ENCODE measurements around the gene PDSS2. TPM values are rescaled to one million over a fixed set of nuclear protein-coding genes. Genes with fewer than 3 reads are reported as not detected.

The PDSS2 gene
- total RNA-seq, 1 donor from 2014 or later: 6.5 TPM

DNA sequence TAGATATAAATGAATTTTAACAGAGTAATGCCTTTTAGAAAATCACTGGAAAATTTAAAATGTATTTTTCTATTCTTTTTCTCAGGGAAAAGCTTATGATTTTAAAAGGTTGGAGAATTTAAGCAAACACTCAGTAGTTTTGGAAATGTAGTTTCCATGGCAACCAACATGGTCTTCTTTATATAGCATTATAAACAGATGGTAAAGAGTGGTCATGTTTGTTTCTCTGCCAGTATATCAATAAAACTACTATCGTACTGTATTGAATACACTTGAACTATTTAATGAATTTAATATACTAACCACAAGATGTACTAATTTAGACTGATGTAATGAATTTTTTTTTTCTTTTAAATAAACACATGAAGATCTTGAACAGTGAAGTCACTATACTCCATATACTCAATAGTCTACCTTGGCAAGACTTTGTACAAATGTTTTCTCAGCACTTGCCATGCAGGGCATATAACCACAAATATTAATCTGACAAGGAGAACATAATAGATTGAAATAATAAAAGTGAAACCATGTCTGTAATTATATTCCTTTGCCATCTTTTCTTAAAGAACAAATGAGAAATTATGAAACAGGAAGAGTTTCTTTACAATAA is 105.5 kb downstream of the PDSS2 start:
- peaks cover 2% of the 10 kb centered on the region for H3K4me1 Mint-ChIP-seq (ENCODE audit: low read depth, unreplicated experiment)
- no peak overlapping the region for H3K4me3 Mint-ChIP-seq (ENCODE audit: unreplicated experiment)
- DNase-seq: no peak
- H3K9me3 Mint-ChIP-seq (ENCODE audit: unreplicated experiment): no peaks in the 10 kb centered on the region
- TF ChIP-seq, protein P1, sequence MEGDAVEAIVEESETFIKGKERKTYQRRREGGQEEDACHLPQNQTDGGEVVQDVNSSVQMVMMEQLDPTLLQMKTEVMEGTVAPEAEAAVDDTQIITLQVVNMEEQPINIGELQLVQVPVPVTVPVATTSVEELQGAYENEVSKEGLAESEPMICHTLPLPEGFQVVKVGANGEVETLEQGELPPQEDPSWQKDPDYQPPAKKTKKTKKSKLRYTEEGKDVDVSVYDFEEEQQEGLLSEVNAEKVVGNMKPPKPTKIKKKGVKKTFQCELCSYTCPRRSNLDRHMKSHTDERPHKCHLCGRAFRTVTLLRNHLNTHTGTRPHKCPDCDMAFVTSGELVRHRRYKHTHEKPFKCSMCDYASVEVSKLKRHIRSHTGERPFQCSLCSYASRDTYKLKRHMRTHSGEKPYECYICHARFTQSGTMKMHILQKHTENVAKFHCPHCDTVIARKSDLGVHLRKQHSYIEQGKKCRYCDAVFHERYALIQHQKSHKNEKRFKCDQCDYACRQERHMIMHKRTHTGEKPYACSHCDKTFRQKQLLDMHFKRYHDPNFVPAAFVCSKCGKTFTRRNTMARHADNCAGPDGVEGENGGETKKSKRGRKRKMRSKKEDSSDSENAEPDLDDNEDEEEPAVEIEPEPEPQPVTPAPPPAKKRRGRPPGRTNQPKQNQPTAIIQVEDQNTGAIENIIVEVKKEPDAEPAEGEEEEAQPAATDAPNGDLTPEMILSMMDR (IDR thresholded peaks at IDR 0.05; ENCODE audit: partially characterized antibody, unreplicated experiment): no peak
- H3K36me3 Mint-ChIP-seq (ENCODE audit: unreplicated experiment): no peaks in the 10 kb centered on the region
- no peaks in the 10 kb centered on the region for H3K27me3 Mint-ChIP-seq (ENCODE audit: unreplicated experiment)
- H3K27ac Mint-ChIP-seq (ENCODE audit: unreplicated experiment): no peak overlapping the region

- Mint-ChIP-seq H3K36me3 (ENCODE audit: unreplicated experiment) (no peaks in the 10 kb centered on the region), H3K27me3 (ENCODE audit: unreplicated experiment) (no peaks in the 10 kb centered on the region), H3K4me3 (ENCODE audit: unreplicated experiment) (no peak overlapping the region), H3K27ac (ENCODE audit: unreplicated experiment) (no peak overlapping the region), H3K4me1 (ENCODE audit: low read depth, unreplicated experiment) (peaks cover 4% of the 10 kb centered on the region), H3K9me3 (ENCODE audit: unreplicated experiment) (no peaks in the 10 kb centered on the region)
- TF ChIP-seq, protein P1 (IDR thresholded peaks at IDR 0.05; ENCODE audit: partially characterized antibody, unreplicated experiment): no peak
- no peak for DNase-seq
These were observed 111.1 kb downstream of the PDSS2 start for GRCh38 chr6:107348224-107348623.

DNA sequence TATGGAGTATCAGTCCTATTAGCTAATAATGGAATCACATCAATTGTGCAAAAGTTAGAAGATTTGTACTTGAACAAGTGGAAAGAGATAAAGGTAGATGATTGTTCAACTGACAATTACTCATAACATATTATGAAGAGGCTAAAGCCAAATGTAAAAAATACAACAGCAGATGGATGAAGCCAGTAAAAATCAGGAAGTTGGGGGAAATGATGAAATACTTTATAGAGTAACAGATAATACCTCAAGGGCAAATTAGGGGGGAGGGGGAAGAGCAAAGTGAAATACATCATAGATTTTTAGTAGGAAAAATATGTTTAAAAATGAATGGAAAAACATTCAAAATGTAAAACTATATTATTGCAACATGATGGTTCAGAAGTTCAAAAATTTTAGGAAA is 114.0 kb downstream of the PDSS2 start:
- Mint-ChIP-seq H3K4me3 (ENCODE audit: unreplicated experiment) (no peak overlapping the region), H3K27ac (ENCODE audit: unreplicated experiment) (no peak overlapping the region), H3K9me3 (ENCODE audit: unreplicated experiment) (no peaks in the 10 kb centered on the region), H3K4me1 (ENCODE audit: low read depth, unreplicated experiment) (peaks cover 4% of the 10 kb centered on the region), H3K36me3 (ENCODE audit: unreplicated experiment) (no peaks in the 10 kb centered on the region), H3K27me3 (ENCODE audit: unreplicated experiment) (no peaks in the 10 kb centered on the region)
- TF ChIP-seq, protein P1 (IDR thresholded peaks at IDR 0.05; ENCODE audit: partially characterized antibody, unreplicated experiment): no peak
- no peak for DNase-seq

- TF ChIP-seq, protein P1 (IDR thresholded peaks at IDR 0.05; ENCODE audit: partially characterized antibody, unreplicated experiment): no peak
- H3K36me3 Mint-ChIP-seq (ENCODE audit: unreplicated experiment): no peaks in the 10 kb centered on the region
- H3K9me3 Mint-ChIP-seq (ENCODE audit: unreplicated experiment): no peaks in the 10 kb centered on the region
- no peak overlapping the region for H3K4me3 Mint-ChIP-seq (ENCODE audit: unreplicated experiment)
- H3K27ac Mint-ChIP-seq (ENCODE audit: unreplicated experiment): no peak overlapping the region
- no peak for DNase-seq
- peaks cover 4% of the 10 kb centered on the region for H3K4me1 Mint-ChIP-seq (ENCODE audit: low read depth, unreplicated experiment)
- H3K27me3 Mint-ChIP-seq (ENCODE audit: unreplicated experiment): no peaks in the 10 kb centered on the region
These were observed 114.4 kb downstream of the PDSS2 start for GRCh38 chr6:107344981-107345380.

DNA sequence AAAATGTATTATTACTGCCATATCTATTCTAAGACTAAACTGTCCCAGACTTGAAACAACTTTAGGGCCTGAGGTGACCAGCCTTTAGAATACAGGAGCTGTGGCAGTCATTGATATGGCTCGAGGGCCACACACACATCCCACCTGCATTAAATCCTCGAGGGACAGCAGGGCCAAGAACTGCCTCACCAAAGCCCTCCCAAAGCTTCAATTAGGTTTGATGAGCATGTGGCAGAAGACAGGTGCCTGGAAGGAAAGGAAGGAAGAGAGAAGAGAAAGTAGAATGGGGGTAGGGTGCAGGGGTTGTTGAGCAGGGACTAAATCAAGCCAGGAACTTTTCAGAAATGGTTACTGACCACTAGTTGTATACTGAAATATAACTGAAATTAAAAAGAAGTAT is 115.0 kb downstream of the PDSS2 start:
- no peak for DNase-seq
- H3K36me3 Mint-ChIP-seq (ENCODE audit: unreplicated experiment): no peaks in the 10 kb centered on the region
- no peak overlapping the region for H3K4me3 Mint-ChIP-seq (ENCODE audit: unreplicated experiment)
- no peaks in the 10 kb centered on the region for H3K27me3 Mint-ChIP-seq (ENCODE audit: unreplicated experiment)
- H3K27ac Mint-ChIP-seq (ENCODE audit: unreplicated experiment): no peak overlapping the region
- H3K4me1 Mint-ChIP-seq (ENCODE audit: low read depth, unreplicated experiment): peaks cover 4% of the 10 kb centered on the region
- no peaks in the 10 kb centered on the region for H3K9me3 Mint-ChIP-seq (ENCODE audit: unreplicated experiment)
- TF ChIP-seq, protein P1 (IDR thresholded peaks at IDR 0.05; ENCODE audit: partially characterized antibody, unreplicated experiment): no peak

All from glutamatergic neuron (in vitro differentiated cells).